AG09309 (cell line): ENCODE measurements around the gene CEP83.
"Not testable (repeated sequence)": the region's sequence is repeated elsewhere in the genome, so short reads cannot be mapped to it uniquely, and the experiment has no call there.

Source experiments
- DNase-seq: peaks from one replicate; pipeline ENCODE4 v3.0.0-alpha.2; 2010; ENCODE audit warnings: low read depth
- H3K4me3 ChIP-seq: 2 replicates; pipeline ENCODE4 v1.5.1; 2011; ENCODE audit warnings: mild to moderate bottlenecking, low read depth, low read length, moderate library complexity; ENCODE audit not compliant: control insufficient read depth
- TF ChIP-seq, protein P1 (sequence below): IDR thresholded peaks from 2 replicates; pipeline ENCODE4 v1.5.1; 2011; ENCODE audit warnings: mild to moderate bottlenecking, low read depth, low read length, inconsistent platforms; ENCODE audit not compliant: insufficient read depth, control insufficient read depth; ENCODE audit errors: missing control alignments

The CEP83 gene

DNA sequence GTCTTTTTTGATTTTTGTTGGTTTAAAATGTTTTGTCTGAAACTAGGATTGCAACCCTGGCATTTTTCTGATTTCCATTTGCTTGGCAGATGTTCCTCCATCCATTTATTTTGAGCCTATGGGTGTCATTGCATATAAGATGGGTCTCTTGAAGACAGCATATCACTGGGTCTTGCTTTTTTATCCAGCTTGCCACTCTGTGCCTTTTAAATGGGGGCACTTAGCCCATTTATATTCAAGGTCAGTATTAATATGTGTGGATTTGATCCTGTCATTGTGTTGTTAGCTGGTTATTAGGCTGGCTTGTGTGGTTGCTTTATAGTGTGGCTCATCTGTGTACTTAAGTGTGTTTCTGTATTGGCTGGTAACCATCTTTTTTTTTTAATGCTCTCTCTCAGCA lies 139.6 kb downstream of the CEP83 start:
- H3K4me3 ChIP-seq: no peak overlapping the region
- DNase-seq: no peak
- TF ChIP-seq, protein P1, sequence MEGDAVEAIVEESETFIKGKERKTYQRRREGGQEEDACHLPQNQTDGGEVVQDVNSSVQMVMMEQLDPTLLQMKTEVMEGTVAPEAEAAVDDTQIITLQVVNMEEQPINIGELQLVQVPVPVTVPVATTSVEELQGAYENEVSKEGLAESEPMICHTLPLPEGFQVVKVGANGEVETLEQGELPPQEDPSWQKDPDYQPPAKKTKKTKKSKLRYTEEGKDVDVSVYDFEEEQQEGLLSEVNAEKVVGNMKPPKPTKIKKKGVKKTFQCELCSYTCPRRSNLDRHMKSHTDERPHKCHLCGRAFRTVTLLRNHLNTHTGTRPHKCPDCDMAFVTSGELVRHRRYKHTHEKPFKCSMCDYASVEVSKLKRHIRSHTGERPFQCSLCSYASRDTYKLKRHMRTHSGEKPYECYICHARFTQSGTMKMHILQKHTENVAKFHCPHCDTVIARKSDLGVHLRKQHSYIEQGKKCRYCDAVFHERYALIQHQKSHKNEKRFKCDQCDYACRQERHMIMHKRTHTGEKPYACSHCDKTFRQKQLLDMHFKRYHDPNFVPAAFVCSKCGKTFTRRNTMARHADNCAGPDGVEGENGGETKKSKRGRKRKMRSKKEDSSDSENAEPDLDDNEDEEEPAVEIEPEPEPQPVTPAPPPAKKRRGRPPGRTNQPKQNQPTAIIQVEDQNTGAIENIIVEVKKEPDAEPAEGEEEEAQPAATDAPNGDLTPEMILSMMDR: no peak

GRCh38 chr12:94318181-94318580 lies 141.5 kb downstream of the CEP83 start:
- TF ChIP-seq, protein P1: no peak
- no peak for DNase-seq
- H3K4me3 ChIP-seq: no peak overlapping the region

DNA sequence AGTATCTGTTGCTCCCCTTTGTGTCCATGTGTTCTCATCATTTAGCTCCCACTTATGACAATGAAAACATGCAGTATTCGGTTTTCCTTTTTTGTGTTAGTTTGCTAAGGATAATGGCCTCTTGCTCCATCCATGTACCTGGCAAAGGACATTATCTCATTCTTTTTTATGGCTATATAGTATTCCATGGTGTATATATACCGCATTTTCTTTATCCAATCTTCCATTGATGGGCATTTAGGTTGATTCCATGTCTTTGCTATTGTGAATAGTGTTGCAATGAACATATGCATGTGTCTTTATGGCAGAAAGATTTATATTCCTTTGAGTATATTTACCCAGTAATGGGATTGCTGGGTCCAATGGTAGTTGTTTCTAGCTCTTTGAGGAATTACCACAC lies 143.1 kb downstream of the CEP83 start:
- H3K4me3 ChIP-seq, DNase-seq: not testable (repeated sequence)

DNA sequence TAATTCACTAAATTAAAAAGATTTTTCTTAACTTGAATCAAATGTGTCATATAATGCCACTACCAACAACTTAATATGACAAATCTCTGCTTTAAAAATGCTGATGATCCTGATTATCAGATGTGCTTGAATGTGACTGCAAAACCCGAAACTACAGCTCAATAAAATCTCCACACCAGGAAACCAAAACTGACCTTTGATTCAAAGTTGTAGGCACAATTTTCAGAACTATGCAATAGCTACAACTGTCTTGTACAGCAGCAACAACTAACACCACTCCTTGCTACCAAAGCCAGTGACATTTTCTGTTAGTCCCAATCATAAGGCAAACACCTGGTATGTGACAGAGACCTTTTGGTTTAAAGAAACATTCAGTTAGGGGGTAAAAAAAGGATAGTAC lies 147.3 kb downstream of the CEP83 start:
- no peak overlapping the region for H3K4me3 ChIP-seq
- TF ChIP-seq, protein P1: no peak
- no peak for DNase-seq

DNA sequence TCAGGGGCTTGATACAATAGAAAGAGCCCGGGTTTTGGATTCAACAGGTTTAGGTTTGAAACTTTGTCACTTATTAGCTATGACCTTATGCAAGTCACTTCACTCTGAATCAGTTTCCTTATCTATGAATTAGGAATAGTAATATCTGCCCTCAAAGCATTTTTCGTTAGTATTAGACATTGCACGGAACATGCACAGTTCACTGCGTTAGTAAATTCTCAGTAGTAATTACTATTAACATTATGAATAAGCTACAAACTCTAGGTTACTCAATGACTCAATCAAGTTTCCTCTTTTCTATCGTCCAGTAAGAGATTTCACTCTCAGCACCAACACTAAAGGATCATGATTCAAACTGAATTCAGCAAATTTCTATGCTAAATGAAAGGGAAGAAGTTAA lies 150.3 kb downstream of the CEP83 start:
- no peak overlapping the region for H3K4me3 ChIP-seq
- TF ChIP-seq, protein P1: no peak
- DNase-seq: no peak

DNA sequence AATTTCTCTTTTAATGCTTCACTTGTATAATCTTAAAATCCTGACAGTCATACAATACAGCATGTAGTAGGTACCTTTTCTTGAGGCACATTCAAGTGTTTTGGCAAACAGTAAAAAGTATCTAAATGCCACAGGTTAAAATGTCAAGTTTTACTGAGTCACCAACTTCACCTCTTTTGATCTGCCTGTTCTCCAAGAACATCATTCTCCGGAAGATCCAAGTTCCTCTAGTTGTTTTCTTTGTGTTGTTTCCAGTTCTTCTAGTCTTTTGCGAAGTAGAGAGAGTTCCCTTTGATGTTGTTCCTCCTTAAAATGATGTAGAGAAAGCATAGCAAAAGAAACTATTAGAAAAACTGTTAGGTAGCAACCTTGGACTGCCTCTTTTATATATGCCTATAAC lies 151.1 kb downstream of the CEP83 start:
- TF ChIP-seq, protein P1: no peak
- no peak overlapping the region for H3K4me3 ChIP-seq
- DNase-seq: no peak

DNA sequence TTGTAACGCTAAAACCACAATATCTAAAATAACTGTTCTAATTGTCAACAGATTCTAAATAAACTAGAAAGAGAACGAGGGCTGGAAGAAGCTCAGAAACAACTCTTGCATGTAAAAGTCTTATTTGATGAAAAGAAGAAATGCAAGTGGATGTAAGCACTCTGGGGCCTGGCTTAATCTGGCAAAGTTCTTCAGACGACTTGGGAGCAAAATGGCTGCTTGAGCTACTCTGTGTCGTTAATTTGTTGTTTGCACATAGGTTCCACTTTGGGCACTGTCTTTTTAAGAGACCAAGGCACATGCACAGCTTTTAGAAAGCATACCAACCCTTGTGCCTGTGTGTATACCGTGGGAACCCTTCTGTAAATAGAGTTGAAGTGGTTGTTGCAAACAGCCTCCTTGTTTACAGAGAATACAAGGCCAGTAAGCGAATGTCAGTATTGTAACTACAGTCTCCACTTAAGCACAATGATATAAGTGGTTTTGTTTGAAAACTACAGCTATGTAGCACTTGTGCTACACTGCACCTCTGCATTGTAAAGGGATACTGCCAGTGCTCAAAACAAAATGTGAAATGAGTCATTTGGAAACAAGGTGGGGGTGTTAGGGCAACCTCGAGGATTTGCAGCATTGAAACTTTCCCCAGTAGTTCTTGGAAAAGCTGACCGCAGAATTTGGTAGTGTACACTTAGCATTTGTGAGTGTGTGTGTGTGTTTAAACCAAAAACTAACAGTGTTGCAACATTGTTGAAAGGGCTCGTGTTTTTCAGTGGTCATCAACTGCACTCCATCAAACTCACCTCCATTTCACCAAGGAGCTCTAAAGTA lies 154.3 kb downstream of the CEP83 start:
- TF ChIP-seq, protein P1: no peak
- DNase-seq: peak; percentile 90
- no peak overlapping the region for H3K4me3 ChIP-seq
